Measurements from ENCODE around the gene KCNJ12. TPM values are rescaled to one million over a fixed set of nuclear protein-coding genes. Genes with fewer than 3 reads are reported as not detected.
"Not testable (repeated sequence)": the region's sequence is repeated elsewhere in the genome, so short reads cannot be mapped to it uniquely, and the experiment has no call there.

The KCNJ12 gene
- total RNA-seq, 1 experiment from 2014 or later: 0.14 TPM

DNA sequence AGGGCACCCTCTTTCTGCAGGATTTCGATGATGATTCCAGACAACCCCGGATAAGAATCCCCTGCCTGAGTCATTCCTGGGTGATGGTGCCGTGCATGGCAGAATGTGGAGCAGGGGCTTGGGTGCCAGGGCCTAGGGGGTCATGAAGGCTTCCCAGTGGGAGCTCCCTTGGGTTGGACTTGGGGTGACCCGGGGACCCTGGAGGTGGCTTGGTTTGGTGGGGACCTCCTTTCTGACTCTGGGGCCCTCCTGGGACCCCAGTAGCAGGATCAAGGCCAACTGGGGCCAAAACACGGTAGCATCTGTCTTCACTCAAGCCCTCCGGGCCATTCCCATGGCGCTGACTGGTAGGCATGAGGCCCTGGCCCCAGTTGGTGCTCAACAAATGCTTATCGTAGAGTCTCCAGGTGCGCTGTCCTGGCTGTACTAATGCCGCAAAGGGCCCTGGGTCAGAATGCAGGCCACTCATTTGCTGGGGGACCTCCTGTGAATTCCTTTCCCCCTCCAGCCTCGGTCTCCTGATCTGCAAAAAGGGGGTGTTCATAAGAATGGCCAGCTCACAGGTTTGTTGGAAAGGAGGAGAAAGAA lies 44.4 kb downstream of the KCNJ12 start:
- DNase-seq (ENCODE audit: low spot score): not testable (repeated sequence)

GRCh38 chr17:21421421-21422310 lies 45.5 kb downstream of the KCNJ12 start:
- not testable (repeated sequence) for DNase-seq (ENCODE audit: low spot score)

- DNase-seq (ENCODE audit: low spot score): not testable (repeated sequence)
These were observed 46.4 kb downstream of the KCNJ12 start for GRCh38 chr17:21422311-21423189.

- DNase-seq (ENCODE audit: low spot score): not testable (repeated sequence)
These were observed 47.0 kb downstream of the KCNJ12 start for GRCh38 chr17:21423190-21423493.

DNA sequence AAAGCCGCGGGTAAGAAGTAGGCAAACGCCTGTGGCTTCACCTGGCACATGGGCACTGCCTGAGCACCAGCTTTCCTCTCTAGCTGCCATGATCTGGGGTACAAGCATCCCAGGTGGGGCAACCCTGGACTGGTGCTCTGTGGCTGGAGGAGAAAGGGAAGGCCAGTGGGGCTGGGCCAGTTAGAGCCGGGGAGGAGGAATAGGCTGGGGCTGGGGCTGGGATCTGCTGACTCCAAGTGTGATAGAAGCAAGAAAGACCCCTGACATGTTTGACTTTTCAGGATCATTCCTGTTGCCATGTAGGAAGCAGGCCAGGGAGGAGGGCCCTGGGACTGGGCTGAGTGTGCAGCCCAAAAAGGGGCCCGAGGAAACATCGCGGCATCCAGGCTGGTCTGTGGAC lies 48.5 kb downstream of the KCNJ12 start:
- DNase-seq (ENCODE audit: low spot score): not testable (repeated sequence)

GRCh38 chr17:21425321-21425720 lies 49.2 kb downstream of the KCNJ12 start:
- no peak for DNase-seq (ENCODE audit: low spot score)

DNA sequence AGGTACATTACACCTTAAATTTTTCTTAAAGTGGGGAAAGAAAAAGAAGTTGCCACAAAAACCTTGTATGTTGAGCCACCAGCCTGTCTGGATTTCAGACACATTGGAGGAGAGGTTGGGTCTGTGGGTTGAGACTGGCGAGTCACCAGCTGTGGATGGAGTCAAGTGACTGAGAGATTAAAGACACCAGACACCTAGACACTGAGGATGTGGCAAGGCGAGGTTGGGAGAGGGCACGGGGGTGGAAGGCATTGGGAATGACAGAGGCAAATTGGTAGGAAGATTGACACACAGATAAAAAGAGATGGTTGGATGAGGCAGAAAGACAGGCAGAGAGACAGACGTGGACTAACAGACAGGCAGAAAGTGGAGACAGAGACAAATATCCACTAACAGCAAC lies 49.6 kb downstream of the KCNJ12 start:
- DNase-seq (ENCODE audit: low spot score): no peak

DNA sequence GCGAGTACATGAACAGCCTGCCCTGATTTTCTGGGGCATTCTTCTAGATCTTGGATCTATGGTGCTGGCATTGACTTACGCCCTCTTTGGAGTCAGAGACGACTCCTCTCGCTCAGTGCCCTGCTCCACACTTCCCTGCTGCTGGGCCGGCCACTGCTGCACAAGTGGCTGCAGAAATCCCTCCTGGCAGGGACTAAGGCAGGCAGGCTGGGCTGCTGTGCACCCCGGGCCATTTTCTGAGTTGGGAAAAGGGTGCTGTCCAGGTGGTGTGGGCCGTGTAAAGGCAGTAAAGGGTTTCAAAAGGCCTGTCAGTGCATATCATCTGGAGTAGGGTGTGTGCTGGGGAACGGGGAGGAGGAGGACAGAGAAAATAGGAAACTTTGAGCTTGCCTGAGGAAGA lies 50.1 kb downstream of the KCNJ12 start:
- not testable (repeated sequence) for DNase-seq (ENCODE audit: low spot score)

- not testable (repeated sequence) for DNase-seq (ENCODE audit: low spot score)
These were observed 50.7 kb downstream of the KCNJ12 start for GRCh38 chr17:21426876-21427275.

DNA sequence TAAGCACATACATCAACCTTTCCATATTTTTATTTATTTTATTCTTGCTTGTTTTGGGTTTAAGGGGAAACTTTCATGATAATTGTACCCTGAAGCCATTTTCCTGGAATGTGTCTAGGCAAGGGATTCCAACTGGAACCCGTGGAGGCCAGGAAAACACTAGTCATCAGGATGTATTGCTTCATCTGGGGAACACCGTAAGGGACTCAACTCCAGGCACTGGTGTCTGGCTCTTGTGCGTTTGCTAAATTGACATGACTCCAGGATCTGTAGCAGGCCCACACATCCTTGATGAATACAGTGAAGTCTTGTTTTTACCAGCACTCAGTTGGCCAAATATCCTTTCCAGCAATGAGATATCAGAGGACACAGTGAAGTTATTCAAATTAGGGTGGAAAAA lies 51.6 kb downstream of the KCNJ12 start:
- DNase-seq (ENCODE audit: low spot score): not testable (repeated sequence)

DNA sequence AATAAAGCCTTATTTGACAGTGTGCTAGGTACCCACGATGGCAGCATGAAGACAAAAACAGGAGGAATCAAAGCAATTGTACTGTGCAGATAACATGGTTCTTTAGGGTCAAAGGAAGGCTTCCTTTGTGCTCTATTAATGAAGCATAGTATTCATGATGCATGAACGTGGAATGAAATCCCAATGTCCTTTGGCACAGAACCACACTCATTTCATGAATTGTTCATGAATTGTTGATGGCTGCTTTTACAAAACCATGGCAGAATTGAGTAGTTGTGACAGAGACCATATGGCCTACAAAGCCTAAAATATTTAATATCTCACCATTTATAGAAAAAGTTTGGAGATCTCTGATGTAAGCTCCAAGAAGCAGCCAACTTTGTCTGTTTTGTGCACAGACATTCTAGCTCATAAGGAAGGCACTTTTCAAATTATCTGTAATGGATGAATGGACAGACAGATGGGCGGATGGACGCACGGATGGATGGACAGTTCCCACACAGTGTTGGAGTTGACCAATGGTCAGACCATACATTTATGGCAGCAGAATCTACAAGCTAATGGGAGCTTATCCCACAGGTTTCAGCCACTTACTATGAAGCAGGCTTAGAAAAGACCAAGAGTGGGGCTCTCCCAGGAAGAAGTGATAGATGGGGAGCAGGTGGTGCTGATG lies 52.7 kb downstream of the KCNJ12 start:
- DNase-seq (ENCODE audit: low spot score): not testable (repeated sequence)

- not testable (repeated sequence) for DNase-seq (ENCODE audit: low spot score)
These were observed 53.9 kb downstream of the KCNJ12 start for GRCh38 chr17:21429921-21430628.

DNA sequence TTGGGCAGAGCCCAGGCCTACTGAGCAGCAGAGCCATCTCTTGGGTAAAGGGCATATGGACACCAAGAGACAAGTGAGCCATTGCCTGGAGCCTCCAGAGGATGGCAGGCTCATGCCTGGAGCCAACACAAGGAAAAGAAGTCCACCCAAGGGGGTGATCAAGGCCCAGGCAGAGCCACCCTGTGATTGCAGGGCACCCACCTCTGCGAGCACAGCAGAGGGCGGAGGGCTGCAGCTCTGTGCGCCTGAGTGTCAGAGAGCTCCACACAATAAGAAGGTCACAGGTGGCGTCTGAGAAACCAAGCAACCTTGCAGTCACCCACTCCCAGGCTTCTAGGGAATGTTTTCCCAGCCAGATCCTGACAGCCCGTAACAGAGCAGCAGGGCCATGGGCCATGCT lies 57.8 kb downstream of the KCNJ12 start:
- not testable (repeated sequence) for DNase-seq (ENCODE audit: low spot score)

DNA sequence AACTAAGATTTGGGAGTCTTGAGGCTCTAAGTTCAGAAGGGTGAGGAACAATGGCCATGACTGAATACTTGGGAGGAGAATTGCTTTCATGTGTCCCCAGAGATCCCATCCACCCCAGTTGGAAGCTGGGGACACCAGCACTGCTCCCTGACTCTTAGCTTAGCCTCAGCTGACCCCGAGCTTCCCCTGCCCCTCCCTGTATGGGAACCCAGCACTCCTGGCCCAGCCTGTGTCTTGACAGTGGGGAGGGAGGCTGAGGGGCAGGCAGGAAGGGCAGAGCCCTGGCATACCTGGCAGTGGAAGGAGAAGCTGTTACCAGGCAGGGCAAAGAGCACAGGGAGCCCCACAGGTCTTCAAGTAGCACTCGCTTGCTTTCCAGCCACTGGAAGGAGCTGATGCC lies 58.8 kb downstream of the KCNJ12 start:
- not testable (repeated sequence) for DNase-seq (ENCODE audit: low spot score)

GRCh38 chr17:21436481-21436880 lies 60.3 kb downstream of the KCNJ12 start:
- DNase-seq (ENCODE audit: low spot score): not testable (repeated sequence)

DNA sequence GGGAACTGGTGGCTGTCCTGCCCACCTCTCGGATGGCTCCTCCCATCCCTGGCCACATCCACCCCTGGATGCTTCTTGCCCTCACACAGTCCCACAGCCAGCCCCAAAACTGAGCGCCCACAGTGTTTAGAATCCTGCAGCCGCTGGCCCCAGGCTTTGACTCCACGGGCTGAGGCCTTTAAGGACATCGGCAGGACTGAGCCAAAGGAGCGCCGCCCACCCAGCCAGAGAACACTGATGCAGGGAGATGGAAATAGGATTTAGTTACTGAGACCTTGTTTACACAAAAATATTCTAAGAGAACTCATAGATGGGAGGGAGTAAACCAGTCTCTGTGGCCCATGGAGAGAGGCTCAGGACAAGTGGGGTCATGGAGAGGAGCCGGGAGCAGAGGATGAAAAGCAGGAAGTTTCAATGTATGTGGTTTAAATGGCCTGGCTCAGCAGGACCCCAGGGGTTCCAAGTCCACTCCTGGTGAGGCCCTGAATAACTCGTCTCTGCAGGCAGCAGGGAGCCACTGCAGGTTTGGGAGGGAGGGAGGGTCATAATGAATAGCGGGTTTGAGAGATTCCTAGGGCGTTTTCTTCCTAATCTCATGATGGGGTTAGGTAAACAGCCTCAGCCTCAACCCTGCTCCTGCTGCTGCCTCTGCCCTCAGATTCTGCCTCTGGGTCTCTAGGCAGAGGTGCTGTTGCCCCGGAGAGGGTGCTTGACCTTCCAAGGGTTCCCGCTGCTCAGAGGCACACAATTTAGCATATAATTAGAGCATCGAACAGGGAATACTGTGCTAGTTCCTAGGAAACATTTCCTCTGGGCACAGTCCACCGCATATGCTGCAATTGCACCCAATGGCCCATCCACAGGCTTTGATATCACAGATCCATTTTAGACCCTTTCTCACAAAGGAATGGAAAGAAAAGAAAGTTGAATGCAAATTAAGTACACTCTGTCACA lies 61.0 kb downstream of the KCNJ12 start:
- not testable (repeated sequence) for DNase-seq (ENCODE audit: low spot score)

GRCh38 chr17:21438316-21439014 lies 62.3 kb downstream of the KCNJ12 start:
- DNase-seq (ENCODE audit: low spot score): not testable (repeated sequence)

GRCh38 chr17:21439015-21439336 lies 62.8 kb downstream of the KCNJ12 start:
- DNase-seq (ENCODE audit: low spot score): not testable (repeated sequence)

DNA sequence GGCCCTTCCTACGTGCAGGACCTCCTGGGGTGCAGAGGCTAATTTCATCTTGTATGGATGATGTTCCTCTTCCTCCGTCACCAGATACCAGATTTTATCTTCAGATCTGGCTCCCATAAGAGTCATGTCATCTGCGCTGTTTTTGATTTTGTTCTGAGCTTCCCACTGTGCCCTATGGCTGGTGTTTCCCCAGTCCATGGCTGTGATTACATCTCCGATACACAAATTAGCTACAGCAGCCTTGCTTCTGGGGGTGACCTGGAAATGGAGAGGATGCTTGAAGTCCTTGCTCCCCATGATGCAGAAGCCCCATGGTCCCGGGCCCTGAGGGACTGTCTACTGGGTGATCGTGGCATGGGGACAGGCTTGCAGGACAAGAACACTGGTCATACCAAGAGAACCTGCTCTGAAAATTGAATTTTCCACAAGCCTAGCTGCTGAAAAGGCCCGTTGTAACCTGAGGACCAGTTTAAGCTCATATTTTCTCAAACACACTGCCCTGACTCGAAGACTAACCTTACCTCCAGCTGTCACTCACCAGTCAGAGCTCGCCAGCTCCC lies 69.0 kb downstream of the KCNJ12 start:
- DNase-seq (ENCODE audit: low spot score): no peak

Data from H4 (cell line).